Camera-type eye (tissue), 1 donor: ENCODE data around the gene BUD13. TPM values are rescaled to one million over a fixed set of nuclear protein-coding genes. Genes with fewer than 3 reads are reported as not detected.

ENCODE experiments used
- total RNA-seq: library from RNA; depleted of rRNA; stranded (reverse); fragments of >200 nt; gene quantifications from one replicate; pipeline ENCODE4 v1.2.3, GENCODE V29; 2014

Gene BUD13, protein sequence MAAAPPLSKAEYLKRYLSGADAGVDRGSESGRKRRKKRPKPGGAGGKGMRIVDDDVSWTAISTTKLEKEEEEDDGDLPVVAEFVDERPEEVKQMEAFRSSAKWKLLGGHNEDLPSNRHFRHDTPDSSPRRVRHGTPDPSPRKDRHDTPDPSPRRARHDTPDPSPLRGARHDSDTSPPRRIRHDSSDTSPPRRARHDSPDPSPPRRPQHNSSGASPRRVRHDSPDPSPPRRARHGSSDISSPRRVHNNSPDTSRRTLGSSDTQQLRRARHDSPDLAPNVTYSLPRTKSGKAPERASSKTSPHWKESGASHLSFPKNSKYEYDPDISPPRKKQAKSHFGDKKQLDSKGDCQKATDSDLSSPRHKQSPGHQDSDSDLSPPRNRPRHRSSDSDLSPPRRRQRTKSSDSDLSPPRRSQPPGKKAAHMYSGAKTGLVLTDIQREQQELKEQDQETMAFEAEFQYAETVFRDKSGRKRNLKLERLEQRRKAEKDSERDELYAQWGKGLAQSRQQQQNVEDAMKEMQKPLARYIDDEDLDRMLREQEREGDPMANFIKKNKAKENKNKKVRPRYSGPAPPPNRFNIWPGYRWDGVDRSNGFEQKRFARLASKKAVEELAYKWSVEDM
- total RNA-seq, result 19.8 TPM

DNA sequence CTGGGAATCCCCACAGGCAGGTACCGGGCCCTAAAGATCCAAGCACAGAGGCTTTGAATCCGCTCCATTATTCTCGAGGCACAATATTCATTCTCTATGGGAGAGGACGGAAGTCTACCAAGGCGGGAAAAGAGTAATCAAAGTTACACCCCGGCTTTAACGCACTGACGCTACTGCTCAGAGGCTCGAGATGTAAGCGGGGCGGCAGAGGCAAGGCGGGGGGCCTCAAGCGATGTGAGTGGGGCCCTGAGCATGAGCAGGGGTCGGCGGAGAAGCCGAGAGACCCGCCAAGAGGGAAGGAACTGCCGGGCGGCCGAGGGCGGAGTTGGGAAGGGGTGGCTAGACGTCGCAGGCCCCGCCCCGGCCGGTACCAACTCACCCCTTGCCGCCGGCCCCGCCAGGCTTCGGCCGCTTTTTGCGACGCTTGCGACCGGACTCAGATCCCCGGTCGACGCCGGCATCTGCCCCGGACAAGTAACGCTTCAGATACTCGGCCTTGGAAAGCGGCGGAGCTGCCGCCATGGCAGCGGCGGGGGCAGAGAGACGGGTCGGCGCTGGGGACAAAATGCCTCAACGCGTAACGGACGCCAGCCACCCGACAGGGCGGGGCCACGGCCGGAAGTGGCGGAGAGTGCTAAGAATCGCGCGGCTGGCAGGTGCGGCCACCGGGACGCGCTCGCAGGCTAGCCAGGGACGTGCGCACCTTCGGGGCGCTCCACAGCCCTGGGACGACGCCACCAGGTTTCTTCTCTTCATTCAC lies at the start of gene BUD13:
BUD13 (minus strand) TSS at position 545 of the 760 bp plus-strand sequence; CDS start at position 522, 23 bp downstream.

DNA sequence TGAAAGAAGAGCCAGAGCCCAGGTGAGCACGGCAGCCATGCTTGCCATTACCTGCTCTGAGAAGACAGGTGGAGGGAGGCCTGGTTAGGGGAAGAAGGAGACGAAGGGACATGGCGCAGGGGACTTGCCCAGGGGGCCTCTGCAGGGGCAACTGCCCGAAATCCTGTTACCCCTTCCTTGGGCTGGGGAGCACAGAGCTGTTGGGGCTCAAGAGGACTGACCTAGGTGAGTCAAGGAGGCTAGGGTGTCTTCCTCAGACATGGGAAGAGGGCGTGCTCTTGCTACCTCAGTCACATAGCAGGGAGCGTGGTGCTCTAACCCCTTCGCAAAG lies 19.0 kb upstream of the BUD13 start, which contains the start of gene APOA5:
APOA5 (minus strand) TSS at position 67 of the 331 bp plus-strand sequence; CDS start at position 48, 19 bp downstream.

GRCh38 chr11:116787786-116788486 lies 15.1 kb upstream of the BUD13 start, which contains the start of gene ZPR1:
Gene ZPR1, minus strand, starts transcription at chr11:116788023. Its CDS starts 33 bp downstream, at chr11:116787990.

Other genes starting within 250 kb of the BUD13 start
- 34.8 TPM for gene ZPR1, start 15.0 kb upstream of the BUD13 start, total RNA-seq
- gene APOA5, start 18.9 kb upstream of the BUD13 start, total RNA-seq, result not detected
- not detected for gene APOA4, start 50.3 kb upstream of the BUD13 start, total RNA-seq
- gene APOC3, start 56.9 kb upstream of the BUD13 start, total RNA-seq, result not detected
- 0.60 TPM for gene APOA1, start 64.6 kb upstream of the BUD13 start, total RNA-seq